Esophagus squamous epithelium (tissue), 5 donors: ENCODE data around the gene PYY. TPM values are rescaled to one million over a fixed set of nuclear protein-coding genes. Genes with fewer than 3 reads are reported as not detected.
"Not testable (repeated sequence)": the region's sequence is repeated elsewhere in the genome, so short reads cannot be mapped to it uniquely, and the experiment has no call there.

Experiments
- DNase-seq: peaks from one replicate; lab custom pipeline; 2025; lab: John Stamatoyannopoulos, UW
- H3K27ac ChIP-seq, 4 donors: fragments of 200-600 bp; sonication (generic); one replicate each; pipeline ENCODE4 v1.5.1; 2016 to 2019; ENCODE audit warnings: mild to moderate bottlenecking in 1 of 4
- H3K27me3 ChIP-seq, 4 donors: fragments of 200-600 bp; sonication (generic); 1 replicate in 3 of 4; 2 replicates in 1 of 4; pipeline versions ENCODE4 v1.5.1 to v1.6.0; 2017 to 2021; ENCODE audit warnings: antibody characterized with exemption in 1 of 4
- H3K36me3 ChIP-seq, 3 donors: fragments of 200-600 bp; sonication (generic); one replicate each; pipeline ENCODE4 v1.5.1; 2016 to 2019
- H3K4me1 ChIP-seq, 3 donors: fragments of 200-600 bp; sonication (generic); one replicate each; pipeline ENCODE4 v1.5.1; 2017 to 2019
- H3K4me3 ChIP-seq, 4 donors: fragments of 200-600 bp; sonication (generic); 1 replicate in 3 of 4; 2 replicates in 1 of 4; pipeline ENCODE4 v1.5.1; 2016 to 2019; ENCODE audit warnings: mild to moderate bottlenecking in 2 of 4, moderate library complexity in 1 of 4
- H3K9me3 ChIP-seq, 3 donors: fragments of 200-600 bp; sonication (generic); one replicate each; pipeline ENCODE4 v1.5.1; 2016 to 2019
- POLR2A ChIP-seq, 4 donors: fragments of 450-650 bp; IDR thresholded peaks; one replicate each; pipeline ENCODE4 v1.6.1; 2017; ENCODE audit warnings: antibody characterized with exemption in 4 of 4, mild to moderate bottlenecking in 4 of 4, moderate library complexity in 3 of 4
- WGBS, 2 donors: methylation state at CpG; one replicate each; pipeline ENCODE4 v1.1.5; 2018; 5-methylcytosine and 5-hydroxymethylcytosine counted together
- intact Hi-C: fragments of 100-400 bp; cut with DNase I; formaldehyde crosslinking; loops from one replicate; pipeline ENCODE4 v1.15.0; 2022
- total RNA-seq, 4 donors: library from RNA; depleted of rRNA; stranded (reverse); fragments of >200 nt; gene quantifications; one replicate each; pipeline ENCODE4 v1.1.0, GENCODE V29; 2016
- TF ChIP-seq, protein P1 (sequence below), 6 experiments: fragments of 450-650 bp in 4 of 6; fragments of 200-600 bp in 2 of 6; sonication (generic) in 2 of 6; IDR thresholded peaks; one replicate each; pipeline ENCODE4 v1.5.1; 2016 to 2019; ENCODE audit warnings: antibody characterized with exemption in 6 of 6, mild to moderate bottlenecking in 4 of 6, moderate library complexity in 4 of 6
- donor health status: DM: yes; HTN: yes; CAD: no.

PYY gene
- total RNA-seq, 4 donors from 2014 or later: not detected

DNA sequence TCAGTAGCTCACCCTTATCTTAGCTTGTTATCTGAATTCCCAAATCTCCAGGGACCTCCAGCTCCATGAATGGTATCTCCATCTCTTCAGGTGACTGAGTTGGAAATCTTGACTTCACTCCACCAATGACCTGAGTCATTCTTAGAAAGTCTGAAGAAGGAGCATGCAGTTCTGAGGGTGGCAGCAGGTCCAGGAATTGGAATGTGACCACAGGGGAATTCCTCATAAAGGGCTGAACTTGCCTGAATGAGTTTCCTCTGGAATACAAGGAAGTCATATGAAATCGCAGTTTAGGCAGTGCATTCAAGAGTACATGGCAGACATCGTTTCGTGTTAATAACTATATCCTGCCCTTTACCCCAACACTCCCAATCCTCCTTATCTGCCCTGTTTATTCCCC lies 12.5 kb upstream of the PYY start:
- no peak for TF ChIP-seq POLR2A (IDR thresholded peaks at IDR 0.05)
- TF ChIP-seq, protein P1, sequence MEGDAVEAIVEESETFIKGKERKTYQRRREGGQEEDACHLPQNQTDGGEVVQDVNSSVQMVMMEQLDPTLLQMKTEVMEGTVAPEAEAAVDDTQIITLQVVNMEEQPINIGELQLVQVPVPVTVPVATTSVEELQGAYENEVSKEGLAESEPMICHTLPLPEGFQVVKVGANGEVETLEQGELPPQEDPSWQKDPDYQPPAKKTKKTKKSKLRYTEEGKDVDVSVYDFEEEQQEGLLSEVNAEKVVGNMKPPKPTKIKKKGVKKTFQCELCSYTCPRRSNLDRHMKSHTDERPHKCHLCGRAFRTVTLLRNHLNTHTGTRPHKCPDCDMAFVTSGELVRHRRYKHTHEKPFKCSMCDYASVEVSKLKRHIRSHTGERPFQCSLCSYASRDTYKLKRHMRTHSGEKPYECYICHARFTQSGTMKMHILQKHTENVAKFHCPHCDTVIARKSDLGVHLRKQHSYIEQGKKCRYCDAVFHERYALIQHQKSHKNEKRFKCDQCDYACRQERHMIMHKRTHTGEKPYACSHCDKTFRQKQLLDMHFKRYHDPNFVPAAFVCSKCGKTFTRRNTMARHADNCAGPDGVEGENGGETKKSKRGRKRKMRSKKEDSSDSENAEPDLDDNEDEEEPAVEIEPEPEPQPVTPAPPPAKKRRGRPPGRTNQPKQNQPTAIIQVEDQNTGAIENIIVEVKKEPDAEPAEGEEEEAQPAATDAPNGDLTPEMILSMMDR (IDR thresholded peaks at IDR 0.05): no peak
- DNase-seq: no peak
- H3K4me3 ChIP-seq: no peak overlapping the region
- intact Hi-C loops: no loop called here
- no peak overlapping the region for H3K27ac ChIP-seq
- H3K4me1 ChIP-seq: peaks cover 0 to 10% (median 0%) of the 10 kb centered on the region in 3 donors
- peaks cover 0 to 18% (median 0%) of the 10 kb centered on the region in 4 donors for H3K27me3 ChIP-seq
- H3K9me3 ChIP-seq: no peaks in the 10 kb centered on the region
- H3K36me3 ChIP-seq: no peaks in the 10 kb centered on the region
- WGBS, 2 donors: 43 to 57% methylated on average over 3 of the region's 3 CpGs

GRCh38 chr17:43962479-43962878 lies 8.7 kb upstream of the PYY start:
- 48 to 59% methylated on average over 7 of the region's 7 CpGs for WGBS, 2 donors

GRCh38 chr17:43961954-43962353 lies 8.2 kb upstream of the PYY start:
- no peaks in the 10 kb centered on the region for H3K9me3 ChIP-seq
- intact Hi-C loops: no loop called here
- peaks cover 0 to 34% (median 0%) of the 10 kb centered on the region in 4 donors for H3K27me3 ChIP-seq
- H3K4me3 ChIP-seq: no peak overlapping the region
- no peak overlapping the region for H3K27ac ChIP-seq
- 79 to 90% methylated on average over 2 of the region's 2 CpGs for WGBS, 2 donors
- no peaks in the 10 kb centered on the region for H3K36me3 ChIP-seq
- TF ChIP-seq, protein P1 (IDR thresholded peaks at IDR 0.05): no peak
- TF ChIP-seq POLR2A (IDR thresholded peaks at IDR 0.05): no peak
- no peak for DNase-seq
- no peaks in the 10 kb centered on the region for H3K4me1 ChIP-seq

More at GRCh38 chr17:43962479-43962878, 8.7 kb upstream of the PYY start:
- intact Hi-C loops: no loop called here
- Histone ChIP-seq H3K9me3 (no peaks in the 10 kb centered on the region), H3K4me3 (no peak overlapping the region), H3K36me3 (no peaks in the 10 kb centered on the region), H3K27ac (no peak overlapping the region), H3K27me3 (peaks cover 0 to 34% (median 0%) of the 10 kb centered on the region in 4 donors), H3K4me1 (peaks cover 0 to 4% (median 0%) of the 10 kb centered on the region in 3 donors)
- no peak for DNase-seq
- TF ChIP-seq, protein P1 (IDR thresholded peaks at IDR 0.05): no peak
- no peak for TF ChIP-seq POLR2A (IDR thresholded peaks at IDR 0.05)

DNA sequence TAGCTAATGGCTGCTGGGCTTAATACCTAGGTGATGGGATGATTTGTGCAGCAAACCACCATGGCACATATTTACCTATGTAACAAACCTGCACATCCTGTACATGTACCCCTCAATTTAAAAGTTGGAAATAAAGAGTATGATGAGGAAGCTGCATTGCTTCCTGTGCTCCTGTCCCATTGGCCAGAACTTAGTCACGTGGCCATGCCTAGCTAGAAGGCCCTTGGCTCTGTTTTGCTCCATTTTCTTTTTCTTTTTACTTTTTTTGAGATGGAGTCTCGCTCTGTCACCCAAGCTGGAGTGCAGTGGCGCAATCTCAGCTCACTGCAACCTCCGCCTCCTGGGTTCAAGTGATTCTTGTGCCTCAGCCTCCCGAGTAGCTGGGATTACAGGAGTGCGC lies 7.6 kb upstream of the PYY start:
- intact Hi-C loops, H3K9me3 ChIP-seq, H3K27ac ChIP-seq, DNase-seq, H3K4me1 ChIP-seq, H3K4me3 ChIP-seq, H3K36me3 ChIP-seq: not testable (repeated sequence)
- 85 to 88% methylated on average over 6 of the region's 6 CpGs for WGBS, 2 donors
- H3K27me3 ChIP-seq: peaks cover 0 to 39% (median 0%) of the 10 kb centered on the region in 4 donors

GRCh38 chr17:43958748-43959352 lies 5.1 kb upstream of the PYY start:
- Histone ChIP-seq H3K27ac (no peak overlapping the region), H3K36me3 (no peaks in the 10 kb centered on the region), H3K4me1 (no peaks in the 10 kb centered on the region), H3K27me3 (peaks cover 0 to 59% (median 0%) of the 10 kb centered on the region in 4 donors), H3K9me3 (no peaks in the 10 kb centered on the region), H3K4me3 (no peak overlapping the region)
- intact Hi-C loops: no loop called here
- DNase-seq: no peak
- 27 to 58% methylated on average over 2 of the region's 2 CpGs for WGBS, 2 donors
- TF ChIP-seq POLR2A (IDR thresholded peaks at IDR 0.05): no peak
- TF ChIP-seq, protein P1 (IDR thresholded peaks at IDR 0.05): no peak
